CD4-positive, alpha-beta T cell treated with Interleukin-4 for 1 hour (primary cell): Measurements from ENCODE around the gene NMNAT3.

Experiments used
- DNase-seq, 2 donors: peaks; one replicate each; pipeline ENCODE4 v3.0.0-alpha.2; 2020 to 2022

NMNAT3 gene

DNA sequence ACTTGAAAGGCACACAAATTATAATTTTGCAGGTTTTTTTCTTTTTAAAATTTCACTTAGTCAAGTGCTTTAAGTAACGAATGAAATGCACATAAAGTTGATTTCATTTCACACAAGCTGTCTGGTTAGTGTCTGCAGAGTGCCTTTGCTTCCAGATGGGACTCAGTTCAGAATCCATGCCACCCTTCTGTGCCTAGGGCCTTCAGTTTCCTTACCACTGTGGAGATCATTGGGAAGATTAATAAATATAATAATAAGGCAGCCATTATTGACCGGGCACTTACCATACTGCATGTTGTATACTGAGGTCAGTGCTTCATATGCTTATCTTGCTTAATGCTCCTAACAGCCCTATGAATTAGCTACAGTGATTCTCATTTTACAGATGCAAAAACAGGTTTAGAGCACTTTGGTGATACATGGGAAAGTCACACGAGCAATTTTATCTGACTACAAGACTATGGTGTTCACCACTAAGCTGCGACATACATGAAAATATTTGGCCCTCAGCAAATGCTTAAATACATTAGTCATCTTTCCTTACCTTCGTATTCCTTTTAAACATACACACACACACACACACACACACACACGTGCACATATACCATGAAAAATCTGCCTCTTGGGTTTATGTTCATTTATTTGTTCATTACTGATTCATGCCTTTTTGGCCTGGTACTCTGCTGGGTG, 3.1 kb downstream of the NMNAT3 start:
- no peak for DNase-seq

DNA sequence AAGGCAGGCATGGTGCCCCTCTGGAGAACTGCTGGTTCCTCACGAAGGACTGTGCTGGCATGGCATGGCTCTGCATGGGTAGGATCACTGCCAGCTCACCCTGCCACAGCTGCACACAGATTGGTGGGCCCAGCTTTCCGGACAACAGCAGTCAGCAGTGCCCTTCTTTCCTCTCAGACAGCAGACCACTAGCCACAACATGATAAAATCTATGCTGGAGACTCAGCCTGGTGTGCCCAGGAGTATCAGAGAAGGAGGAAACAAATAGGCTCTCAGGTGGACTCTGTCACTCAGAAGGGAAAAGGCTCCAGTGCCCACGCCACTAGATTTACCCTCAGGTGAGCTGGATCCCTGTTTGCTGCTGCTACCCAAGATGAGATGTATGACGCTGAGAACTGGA, 4.9 kb downstream of the NMNAT3 start:
- DNase-seq = no peak

DNA sequence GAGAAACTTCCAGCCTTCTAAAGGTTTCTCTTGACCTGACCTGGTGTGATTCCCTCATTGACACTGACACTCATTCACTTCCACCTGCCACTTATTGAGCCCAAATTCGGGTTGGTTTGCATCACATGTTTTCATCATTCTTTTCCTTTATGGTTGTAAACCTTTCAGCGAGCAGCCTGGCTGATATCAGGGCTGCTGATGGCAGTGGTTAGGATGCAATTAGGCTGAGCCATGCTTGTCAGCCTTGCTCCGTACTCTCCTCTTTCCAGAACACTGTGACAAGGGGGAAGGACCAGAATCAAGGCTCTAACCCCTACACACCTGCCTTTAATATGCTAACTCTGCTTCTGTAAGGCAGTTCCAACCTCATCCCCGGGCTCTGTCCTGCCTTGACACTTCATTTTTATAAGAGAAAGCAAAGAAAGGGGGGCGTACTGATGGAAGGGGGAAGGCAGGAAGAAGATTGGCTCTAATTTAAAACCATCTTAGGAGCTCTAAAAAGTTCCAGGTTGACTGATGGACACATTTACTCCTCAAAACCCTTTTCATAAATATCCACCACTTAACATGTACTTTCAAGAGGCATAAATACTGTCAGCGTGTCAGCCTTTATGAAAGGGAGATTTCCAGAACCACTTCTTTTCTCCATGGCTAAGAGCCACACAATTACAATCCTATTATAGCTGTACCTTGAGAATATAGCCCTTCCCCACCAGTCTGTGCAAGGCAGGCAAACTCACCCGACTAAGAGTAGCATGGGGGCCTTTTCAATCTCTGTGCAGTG, 5.7 kb downstream of the NMNAT3 start:
- DNase-seq = no peak

DNA sequence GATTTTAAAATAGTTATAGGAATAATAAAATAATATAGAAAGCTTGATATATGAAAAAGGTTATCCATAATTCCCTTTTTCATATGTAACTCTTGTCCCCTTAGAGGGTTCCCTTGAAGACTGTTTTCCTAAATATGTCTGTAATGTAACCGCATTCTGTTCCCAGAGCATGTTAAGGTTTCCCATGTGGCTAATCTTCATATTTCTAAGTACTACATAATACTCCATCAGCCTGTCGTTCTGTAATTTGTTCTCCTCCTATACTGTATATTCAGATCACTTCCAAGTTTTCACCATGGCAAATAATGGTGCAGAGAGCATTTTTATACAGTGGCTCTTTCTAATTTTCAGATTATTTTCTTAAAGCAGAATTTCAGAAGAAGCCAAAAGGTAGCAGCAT, 6.7 kb downstream of the NMNAT3 start:
- DNase-seq = no peak

DNA sequence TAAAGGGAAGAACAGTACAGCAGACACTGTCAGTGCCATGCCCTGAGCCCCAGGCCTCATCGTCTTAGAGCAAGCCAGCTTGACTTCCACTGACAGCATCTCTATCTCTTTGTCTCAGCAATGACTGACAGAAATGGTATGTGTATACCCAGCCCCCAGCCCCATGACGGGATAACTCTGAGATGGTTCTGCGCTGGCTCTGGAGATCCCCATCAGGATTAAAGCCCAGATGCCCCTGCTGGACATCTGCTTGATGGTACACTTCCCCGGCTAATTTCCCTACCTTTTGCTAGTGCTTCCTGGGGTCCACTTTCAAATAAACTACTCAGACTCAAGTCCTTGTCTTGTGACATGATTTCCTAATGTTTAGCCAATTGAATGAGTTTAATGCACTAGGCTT, 7.6 kb downstream of the NMNAT3 start:
- DNase-seq = no peak

DNA sequence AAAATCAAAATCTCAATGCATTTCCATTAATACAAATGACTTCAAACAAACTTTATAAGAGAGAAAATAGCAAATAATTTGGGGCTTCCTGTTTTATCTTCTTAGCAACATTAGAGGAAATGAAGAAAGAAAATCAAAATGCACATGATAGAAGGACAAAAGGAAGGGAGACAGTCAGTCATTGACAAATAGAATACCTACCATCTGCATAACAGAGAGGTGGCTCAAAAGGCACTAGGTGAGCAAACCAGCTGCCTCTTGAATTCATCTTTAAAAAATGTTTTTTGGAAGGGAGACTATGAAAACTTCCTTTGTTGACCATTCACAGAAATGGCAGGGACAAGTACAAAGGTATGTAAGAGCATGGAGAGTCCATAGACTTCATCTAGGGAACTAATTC, 9.4 kb downstream of the NMNAT3 start:
- DNase-seq = no peak

DNA sequence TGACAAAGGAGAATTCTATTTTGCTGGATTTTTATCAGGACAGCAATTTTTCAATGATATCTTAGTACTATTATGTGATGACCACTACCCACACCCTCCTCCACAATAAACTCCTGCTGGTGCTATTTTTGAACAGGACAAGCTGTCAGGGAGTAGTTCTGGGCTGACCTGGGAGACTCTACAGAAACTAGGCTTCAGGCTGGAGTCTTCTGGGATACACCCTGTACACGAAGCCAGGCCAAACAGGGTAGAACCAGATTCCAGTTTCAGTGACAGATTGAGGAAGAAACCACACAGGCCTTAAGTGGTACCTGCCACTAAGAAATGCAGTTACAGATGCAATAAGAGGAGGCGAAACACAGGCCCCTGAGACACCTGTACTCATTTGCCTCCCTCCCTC, 12.8 kb downstream of the NMNAT3 start:
- DNase-seq = no peak

DNA sequence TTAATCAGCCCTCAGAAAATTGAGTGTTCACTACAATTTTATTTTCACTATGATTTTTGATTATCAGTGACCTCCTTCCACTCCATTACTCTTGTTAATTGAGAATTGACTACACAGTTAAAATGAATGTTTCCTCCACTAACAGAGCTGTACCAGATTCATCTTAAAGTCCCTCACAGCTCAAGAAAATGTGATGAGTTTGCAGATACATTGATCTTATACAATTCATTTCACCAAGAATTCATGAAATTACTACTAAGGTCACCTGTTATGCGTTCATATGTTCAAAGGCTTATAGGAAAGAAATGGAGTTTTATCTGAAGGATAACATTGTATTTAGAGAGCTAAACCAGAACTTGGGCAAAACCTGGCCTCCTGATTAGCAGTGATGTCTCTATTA, 17.5 kb downstream of the NMNAT3 start:
- DNase-seq = no peak

DNA sequence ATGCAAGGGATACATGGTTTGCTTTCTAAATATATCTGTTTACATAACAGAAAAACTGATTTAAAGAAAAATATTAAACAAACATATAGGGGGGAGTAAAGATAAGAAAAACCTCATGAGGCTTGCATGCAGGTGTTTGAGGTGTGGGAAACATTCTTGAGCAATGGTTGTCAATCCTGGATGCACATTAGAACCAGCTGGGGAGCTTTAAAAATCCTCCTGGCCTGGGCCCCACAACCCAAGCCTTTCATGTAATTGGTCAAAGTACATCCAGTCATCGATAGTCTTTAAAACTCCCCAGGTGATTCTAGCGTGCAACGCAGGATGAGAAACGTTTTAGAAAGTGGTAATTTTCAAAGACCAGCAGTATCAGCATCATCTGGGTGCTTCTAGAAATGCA, 18.3 kb downstream of the NMNAT3 start:
- no peak for DNase-seq

DNA sequence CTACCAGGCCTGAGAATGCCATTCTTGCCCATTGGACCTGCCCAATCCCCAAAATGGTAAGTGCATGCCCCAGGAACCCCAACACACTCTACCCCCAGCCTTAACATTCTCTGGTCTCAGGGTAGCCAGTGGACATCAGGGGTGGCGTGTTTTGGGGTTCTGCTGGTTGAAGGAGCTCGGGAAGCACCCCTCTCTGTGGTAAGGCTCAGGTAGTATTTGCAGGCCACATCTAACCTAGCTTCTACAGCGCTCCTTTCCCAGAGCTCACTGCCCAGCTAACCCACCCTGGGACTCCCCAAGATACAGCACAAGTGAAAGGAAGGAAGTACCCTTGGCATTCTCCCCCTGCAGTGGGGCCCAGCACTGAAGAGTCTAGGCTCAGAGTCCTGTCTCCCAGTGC, 19.8 kb downstream of the NMNAT3 start:
- DNase-seq = no peak

DNA sequence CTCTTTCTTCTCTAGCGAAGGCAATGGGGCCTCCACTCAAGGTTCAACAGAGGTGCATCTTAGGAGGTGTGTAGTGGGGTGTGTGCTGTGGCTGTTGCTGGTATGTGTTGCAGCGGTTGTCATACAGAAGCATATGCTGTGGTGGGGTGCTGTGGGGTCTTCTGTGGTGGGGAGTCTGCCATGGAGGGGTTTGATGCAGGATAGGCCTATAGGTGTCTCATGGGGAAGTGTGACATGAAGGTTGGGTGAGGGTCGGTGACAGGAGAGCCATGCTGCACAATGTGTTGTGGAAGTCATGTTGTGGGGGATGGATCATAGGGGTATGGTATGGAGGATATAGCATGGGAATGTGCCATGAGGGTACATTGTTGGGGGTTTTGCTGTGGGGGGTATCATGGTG, 20.3 kb downstream of the NMNAT3 start:
- DNase-seq = no peak

DNA sequence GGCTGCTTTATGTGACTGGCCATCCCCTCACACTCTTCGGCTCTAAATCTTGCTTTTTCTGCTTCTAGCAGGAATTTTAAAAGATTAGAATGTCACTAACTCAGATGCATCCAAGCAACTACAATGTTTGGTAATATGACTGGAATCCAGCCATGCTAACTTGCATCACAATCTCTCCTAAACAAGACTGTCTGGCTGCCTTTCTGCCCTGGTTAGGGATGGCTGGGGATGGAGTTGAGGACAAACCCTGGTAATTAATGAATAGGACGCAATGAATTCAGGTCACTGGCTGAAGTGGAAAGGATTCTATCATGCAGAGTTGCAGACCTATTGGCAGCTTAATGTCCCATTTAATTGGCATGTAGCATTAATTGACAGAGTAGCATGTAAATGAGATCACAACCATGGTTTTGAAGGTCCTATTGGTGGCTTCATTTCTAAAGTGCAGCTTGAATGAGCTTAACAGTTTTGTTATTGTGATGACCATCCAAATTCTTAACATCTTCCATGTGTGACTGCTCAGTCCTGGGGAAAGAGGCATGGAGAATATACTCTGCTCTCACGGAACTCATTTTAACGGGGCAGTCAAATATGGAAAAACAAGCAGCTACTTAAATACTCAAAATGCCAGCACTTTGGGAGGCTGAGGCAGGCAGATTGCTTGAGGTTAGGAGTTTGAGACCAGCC, 21.7 kb downstream of the NMNAT3 start:
- no peak for DNase-seq

DNA sequence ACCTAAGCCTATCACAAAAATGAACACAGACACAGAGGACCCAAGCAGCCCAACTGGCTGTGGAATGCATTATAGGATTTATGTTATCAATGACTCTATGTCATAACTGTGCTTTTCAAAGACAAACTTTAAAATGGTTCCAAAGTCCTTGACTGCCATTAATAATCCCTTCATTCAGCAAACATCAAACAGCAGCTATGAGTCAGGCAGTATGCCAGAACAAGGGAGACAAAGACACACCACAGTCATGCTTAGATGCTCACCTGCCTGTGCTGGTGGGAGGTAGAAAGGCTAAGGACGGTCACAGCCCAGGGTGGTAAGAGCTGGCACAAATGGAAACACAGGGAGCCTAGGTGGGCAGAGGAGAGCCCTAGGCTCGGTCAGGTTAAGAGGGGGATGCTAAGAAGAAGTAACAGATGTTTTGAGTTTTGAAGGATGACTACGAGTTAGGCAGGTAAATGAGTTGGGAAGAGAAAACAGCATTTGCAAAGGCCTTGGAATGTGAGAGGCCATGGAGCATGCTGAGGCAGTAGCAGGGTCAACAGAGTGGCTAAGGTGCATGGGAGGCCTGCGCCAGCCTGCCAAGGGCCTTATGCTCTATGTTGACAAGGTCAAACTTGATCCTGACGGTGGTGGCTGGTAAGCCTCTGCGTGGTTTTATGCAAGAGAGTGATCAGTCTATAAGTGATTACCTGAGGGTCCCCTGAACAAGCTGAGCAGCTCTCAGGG, 23.0 kb downstream of the NMNAT3 start:
- no peak for DNase-seq

DNA sequence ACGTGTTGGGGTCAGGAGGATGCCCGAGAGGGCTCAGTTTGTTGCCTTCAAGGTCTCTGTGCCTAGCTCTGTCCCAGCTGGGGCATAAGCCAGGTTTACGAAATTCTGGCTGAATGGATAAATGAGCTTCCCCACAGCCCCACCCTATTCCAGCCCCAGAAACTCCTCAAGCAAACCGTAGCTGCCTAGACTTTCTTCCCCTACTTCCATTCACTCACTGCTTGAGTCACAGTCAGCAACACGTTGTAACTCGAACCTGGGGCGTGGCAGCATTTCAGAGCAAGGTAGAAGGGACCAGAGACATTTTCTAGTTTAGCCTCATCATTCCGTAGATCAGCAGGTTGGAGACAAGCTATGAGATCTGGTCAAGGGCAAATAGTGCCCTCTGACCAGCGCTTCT, 24.2 kb downstream of the NMNAT3 start:
- DNase-seq = no peak

DNA sequence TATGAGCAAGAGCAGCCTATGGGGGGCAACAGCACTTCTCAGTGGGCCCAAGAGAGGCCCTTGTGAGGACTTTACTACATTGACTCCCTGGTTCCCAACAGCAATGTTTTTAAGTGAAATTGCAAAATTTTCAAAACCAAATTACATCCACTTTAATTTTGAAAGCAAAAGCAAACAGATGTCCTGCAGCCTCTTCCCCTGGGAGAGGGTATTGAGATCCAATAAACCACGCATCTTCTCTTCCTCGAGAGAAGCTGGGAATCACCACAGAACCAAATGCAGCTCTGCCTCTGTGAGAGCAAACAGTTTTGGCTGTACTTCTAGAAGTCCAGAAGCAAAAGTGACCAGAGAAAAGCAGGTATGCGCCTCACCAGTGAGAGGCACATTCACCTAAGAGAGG, 25.2 kb downstream of the NMNAT3 start:
- no peak for DNase-seq

DNA sequence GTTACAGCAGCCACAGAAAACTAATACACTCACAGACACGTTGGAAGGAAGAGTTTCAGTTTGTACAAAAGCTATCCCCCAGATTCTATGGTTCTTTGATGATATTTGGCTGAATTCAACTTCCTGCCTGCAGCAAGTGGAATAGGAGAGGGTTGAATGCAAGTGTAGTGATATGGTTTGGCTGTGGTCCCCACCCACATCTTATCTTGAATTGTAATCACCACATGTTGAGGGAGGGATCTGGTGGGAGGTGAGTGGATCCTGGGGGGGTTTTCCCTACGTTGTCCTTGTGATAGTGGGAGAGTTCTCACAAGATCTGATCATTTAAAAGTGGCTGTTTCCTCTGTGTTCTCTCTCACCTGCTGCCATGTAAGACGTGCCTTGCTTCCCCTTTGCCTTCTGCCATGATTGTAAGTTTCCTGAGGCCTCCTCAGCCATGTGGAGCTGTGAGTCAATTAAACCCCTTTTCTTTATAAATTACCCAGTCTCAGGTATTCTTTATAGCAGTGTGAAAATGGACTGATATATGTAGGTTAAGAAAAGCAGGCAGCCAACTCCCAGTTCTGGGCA, 29.8 kb downstream of the NMNAT3 start:
- no peak for DNase-seq

DNA sequence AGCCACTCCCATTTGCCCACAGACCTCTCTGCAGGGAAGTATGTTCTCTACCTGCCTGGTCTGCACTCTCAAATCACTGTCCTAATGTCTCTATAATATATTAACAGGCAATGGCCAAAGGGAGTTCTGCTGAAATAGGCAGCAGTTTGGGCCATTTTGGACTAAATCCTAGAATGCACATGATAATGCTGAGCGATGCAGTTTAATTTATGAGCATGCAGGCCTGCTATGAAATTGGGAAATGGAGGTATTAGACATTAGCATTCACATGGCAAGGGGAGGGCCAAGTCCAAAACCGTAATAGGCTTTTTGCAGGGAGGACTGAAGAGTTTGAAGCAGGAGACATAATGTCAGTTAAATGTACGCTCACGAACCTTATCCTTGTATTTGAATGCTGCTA, 31.3 kb downstream of the NMNAT3 start:
- DNase-seq = no peak

DNA sequence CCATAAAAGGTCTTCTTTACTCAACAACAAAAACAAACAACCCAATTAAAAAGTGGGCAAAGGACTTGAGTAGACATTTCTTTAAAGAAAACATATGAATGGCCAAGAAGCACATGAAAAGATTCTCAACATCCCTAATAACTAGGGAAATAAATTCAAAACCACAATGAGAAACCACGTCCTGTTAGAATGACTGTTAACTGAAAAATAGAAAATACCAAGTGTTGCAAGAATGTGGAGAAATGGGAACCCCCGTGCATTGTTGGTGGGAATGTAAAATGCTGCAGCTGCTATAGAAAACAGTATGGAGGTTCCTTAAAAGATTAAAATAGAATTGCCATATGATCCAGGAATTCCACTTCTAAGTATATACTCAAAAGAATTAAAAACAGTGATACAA, 34.8 kb downstream of the NMNAT3 start:
- no peak for DNase-seq

DNA sequence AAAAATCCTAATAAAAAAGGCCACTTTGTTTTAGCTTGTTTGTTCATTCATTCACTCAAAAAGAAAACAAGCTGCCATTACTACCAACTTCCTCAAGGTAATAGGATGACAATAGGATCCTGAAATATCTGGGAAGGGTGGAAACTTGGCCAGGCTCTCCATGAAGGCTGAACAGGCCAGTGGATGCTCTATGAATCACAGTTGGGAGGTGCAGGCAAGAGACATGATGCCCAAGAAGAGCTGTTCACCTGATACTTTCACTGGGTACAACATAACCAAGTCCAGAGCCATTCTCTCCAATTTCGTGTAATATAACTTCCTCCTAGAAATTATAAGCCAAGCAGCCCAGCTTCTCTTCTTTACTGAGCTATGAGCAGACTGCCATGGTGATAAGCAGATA, 37.3 kb downstream of the NMNAT3 start:
- no peak for DNase-seq

DNA sequence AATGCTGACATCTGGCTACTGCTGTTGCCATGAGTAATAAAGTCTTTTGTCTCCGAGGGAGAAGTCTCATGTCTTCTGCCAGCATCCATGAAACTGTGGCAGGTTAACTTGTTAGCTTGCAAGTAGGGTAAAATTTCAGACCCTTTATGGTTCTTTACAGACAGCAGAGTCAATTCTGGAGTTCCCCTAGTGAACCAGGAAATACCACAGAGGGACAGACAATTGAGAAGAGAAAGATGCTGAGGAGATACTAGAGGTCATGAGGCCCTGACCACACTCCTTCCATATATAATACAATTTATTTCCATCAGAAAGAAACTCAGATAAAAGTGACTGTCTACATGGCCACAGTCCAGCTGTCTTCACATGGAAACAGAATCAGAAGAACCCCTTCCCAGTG, 38.1 kb downstream of the NMNAT3 start:
- DNase-seq = no peak

DNA sequence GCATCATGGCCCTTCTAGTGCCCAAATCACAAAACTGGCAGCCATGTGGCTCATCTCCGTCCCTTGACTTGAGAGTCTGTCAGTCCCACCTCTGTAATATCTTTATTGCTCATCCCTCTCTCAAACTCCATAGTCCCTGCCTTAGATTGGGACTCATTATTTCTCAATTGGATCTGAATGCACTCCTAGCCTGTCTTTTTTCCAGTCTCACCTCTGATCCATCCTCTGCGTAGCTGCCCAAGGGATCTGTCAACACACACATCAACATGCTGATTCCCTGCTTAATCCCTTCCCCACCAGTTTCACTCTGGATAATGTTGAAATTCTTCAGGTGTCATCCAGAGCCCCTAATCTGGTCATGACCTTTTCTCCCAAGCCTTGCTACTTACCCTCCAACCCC, 39.3 kb downstream of the NMNAT3 start:
- no peak for DNase-seq

DNA sequence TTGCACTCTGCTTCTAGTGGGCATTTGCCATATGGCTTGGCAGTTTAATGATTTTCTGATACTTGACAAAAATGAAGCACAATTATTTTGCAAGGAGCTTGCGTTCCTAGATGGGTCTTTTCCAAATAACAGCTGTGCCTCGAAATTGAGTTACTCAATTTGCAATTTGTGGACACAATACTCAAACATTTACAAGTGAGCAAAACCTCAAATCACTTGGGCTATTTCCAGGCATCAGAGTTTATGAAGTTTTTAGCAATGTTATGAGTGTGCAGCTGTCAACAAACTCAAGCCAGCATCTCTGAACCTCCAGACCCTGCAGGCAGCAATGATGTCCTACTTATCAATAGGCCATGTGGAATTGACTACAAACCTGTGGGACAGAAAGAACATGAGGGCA, 41.3 kb downstream of the NMNAT3 start:
- no peak for DNase-seq

DNA sequence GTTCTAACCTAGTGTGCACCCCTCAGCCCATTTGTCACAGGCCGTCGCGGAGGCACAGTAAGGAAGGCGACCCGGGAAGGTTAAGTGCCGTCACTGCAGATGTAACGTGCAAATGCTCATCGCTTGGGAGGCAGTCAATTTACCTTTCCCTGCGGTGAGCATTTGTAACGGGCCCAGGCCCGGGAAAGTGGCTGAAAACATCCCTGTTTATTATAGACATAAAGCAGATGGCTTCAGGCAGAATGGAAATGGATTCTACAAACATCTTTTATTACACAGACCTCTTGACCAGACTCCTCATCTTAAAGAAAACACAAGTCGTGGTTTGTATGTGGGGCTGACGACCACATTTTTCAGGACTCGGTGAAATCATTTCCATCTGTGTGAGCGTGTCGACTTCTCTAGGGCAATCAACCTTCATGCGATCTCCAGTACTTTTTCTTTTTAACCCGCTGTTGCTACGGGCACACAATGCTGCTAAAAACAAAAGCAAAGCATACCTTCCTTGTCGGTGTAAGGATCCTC, 43.6 kb downstream of the NMNAT3 start:
- DNase-seq = no peak
